Chondrocyte (in vitro differentiated cells): ENCODE results near the gene MTFP1. TPM values are rescaled to one million over a fixed set of nuclear protein-coding genes. Genes with fewer than 3 reads are reported as not detected.

Experiments
- DNase-seq: peaks from one replicate; pipeline ENCODE4 v3.0.0; 2021; ENCODE audit warnings: mixed read lengths, low spot score
- H3K27ac Mint-ChIP-seq: one replicate; pipeline ENCODE4 v1.8.0; 2021; ENCODE audit warnings: mild to moderate bottlenecking, moderate library complexity, mixed read lengths; ENCODE audit not compliant: unreplicated experiment
- H3K27me3 Mint-ChIP-seq: 2 replicates; pipeline ENCODE4 v1.8.0; 2021; ENCODE audit warnings: low read depth, mixed read lengths
- H3K36me3 Mint-ChIP-seq: 2 replicates; pipeline ENCODE4 v1.8.0; 2021; ENCODE audit warnings: low read depth, mixed read lengths
- H3K4me1 Mint-ChIP-seq: 2 replicates; pipeline ENCODE4 v1.8.0; 2021; ENCODE audit warnings: low read depth, mild to moderate bottlenecking, mixed read lengths
- H3K4me3 Mint-ChIP-seq: one replicate; pipeline ENCODE4 v1.8.0; 2021; ENCODE audit warnings: mild to moderate bottlenecking, moderate library complexity, mixed read lengths; ENCODE audit not compliant: unreplicated experiment
- H3K9me3 Mint-ChIP-seq: 2 replicates; pipeline ENCODE4 v1.8.0; 2021; ENCODE audit warnings: low read depth, mixed read lengths
- CTCF ChIP-seq: fragments of 200-600 bp; sonication (generic); IDR thresholded peaks from 2 replicates; pipeline ENCODE4 v1.5.0; 2021; ENCODE audit warnings: antibody characterized with exemption, mild to moderate bottlenecking, moderate library complexity
- total RNA-seq: library from RNA; stranded (reverse); gene quantifications from 3 replicates; pipeline ENCODE4 v1.2.1, GENCODE V29; 2021

MTFP1 gene
- total RNA-seq, 1 donor from 2014 or later = 12.1 TPM

GRCh38 chr22:30429887-30430286 is 4.3 kb downstream of the MTFP1 start:
- Mint-ChIP-seq H3K4me3 (no peak overlapping the region), H3K4me1 (peaks cover 22% of the 10 kb centered on the region), H3K27me3 (no peaks in the 10 kb centered on the region), H3K27ac (no peak overlapping the region), H3K36me3 (peaks cover 1% of the 10 kb centered on the region), H3K9me3 (no peaks in the 10 kb centered on the region)
- DNase-seq = no peak
- TF ChIP-seq CTCF = no peak

- Mint-ChIP-seq H3K27me3 (no peaks in the 10 kb centered on the region), H3K9me3 (no peaks in the 10 kb centered on the region), H3K27ac (no peak overlapping the region), H3K36me3 (peaks cover 1% of the 10 kb centered on the region), H3K4me3 (no peak overlapping the region), H3K4me1 (peaks cover 15% of the 10 kb centered on the region)
- DNase-seq = peak; percentile 73
- no peak for TF ChIP-seq CTCF
Measured at GRCh38 chr22:30430933-30431332, 5.4 kb downstream of the MTFP1 start.

- Mint-ChIP-seq H3K4me3 (no peak overlapping the region), H3K4me1 (peaks cover 3% of the 10 kb centered on the region), H3K36me3 (peaks cover 1% of the 10 kb centered on the region), H3K27me3 (no peaks in the 10 kb centered on the region), H3K9me3 (no peaks in the 10 kb centered on the region), H3K27ac (no peak overlapping the region)
- DNase-seq = peak; percentile 64
- no peak for TF ChIP-seq CTCF
Measured at GRCh38 chr22:30432096-30432495, 6.5 kb downstream of the MTFP1 start.

GRCh38 chr22:30432520-30432919 is 7.0 kb downstream of the MTFP1 start:
- TF ChIP-seq CTCF = no peak
- Mint-ChIP-seq H3K4me3 (no peak overlapping the region), H3K36me3 (peaks cover 1% of the 10 kb centered on the region), H3K27me3 (no peaks in the 10 kb centered on the region), H3K9me3 (no peaks in the 10 kb centered on the region), H3K27ac (no peak overlapping the region), H3K4me1 (no peaks in the 10 kb centered on the region)
- no peak for DNase-seq

- DNase-seq = no peak
- Mint-ChIP-seq H3K4me3 (no peak overlapping the region), H3K4me1 (no peaks in the 10 kb centered on the region), H3K36me3 (peaks cover 1% of the 10 kb centered on the region), H3K27ac (no peak overlapping the region), H3K27me3 (no peaks in the 10 kb centered on the region), H3K9me3 (no peaks in the 10 kb centered on the region)
- TF ChIP-seq CTCF = no peak
Measured at GRCh38 chr22:30433227-30433626, 7.7 kb downstream of the MTFP1 start.
